Measurements from ENCODE around the gene SSTR4.

- TF ChIP-seq POLR2A (IDR thresholded peaks at IDR 0.05): no peak
- no peak for TF ChIP-seq CTCF (IDR thresholded peaks at IDR 0.05)
These were observed 25.5 kb upstream of the SSTR4 start for GRCh38 chr20:23009636-23010035.

Data from esophagus squamous epithelium (tissue), 4 donors.